ENCODE measurements around the gene NLGN1.

NLGN1 gene

DNA sequence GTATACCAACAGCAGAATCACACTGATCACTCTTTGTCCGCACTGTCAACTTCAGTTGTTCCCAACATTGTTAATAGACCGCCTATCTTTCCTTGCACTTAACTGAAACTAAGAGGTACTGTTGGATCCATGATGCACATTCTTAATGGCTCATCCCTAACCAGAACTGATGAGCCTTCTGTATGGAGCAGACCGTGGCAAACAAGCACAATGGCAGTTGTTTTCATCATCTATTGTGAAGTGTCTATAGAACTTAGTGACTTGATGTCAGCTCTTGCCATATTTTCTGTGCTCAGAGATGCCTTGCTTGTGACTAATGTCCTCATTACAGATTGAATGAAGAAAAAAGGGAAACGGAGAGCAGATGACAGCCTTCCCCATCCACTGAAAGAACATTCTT, 347.4 kb downstream of the NLGN1 start:
- ChIA-PET CTCF (no interaction called here), POLR2A (no interaction called here)
- TF ChIP-seq CTBP1 (IDR thresholded peaks at IDR 0.05; ENCODE audit: borderline replicate concordance) (no peak), FOXK2 (IDR thresholded peaks at IDR 0.05) (no peak), SP1 (IDR thresholded peaks at IDR 0.05) (no peak), BHLHE40 (IDR thresholded peaks at IDR 0.05; ENCODE audit: borderline replicate concordance) (no peak), NFRKB (IDR thresholded peaks at IDR 0.05) (no peak), ARNT (IDR thresholded peaks at IDR 0.05) (no peak), FOXA1 (IDR thresholded peaks at IDR 0.05) (no peak), LEF1 (IDR thresholded peaks at IDR 0.05; ENCODE audit: borderline replicate concordance) (no peak), HDGF (IDR thresholded peaks at IDR 0.05; ENCODE audit: borderline replicate concordance) (no peak), TARDBP (IDR thresholded peaks at IDR 0.05) (no peak), ZNF384 (IDR thresholded peaks at IDR 0.05) (no peak), SUZ12 (IDR thresholded peaks at IDR 0.05) (no peak), ELF4 (IDR thresholded peaks at IDR 0.05) (no peak), FOXM1 (IDR thresholded peaks at IDR 0.05; ENCODE audit: borderline replicate concordance) (no peak), L3MBTL2 (conservative IDR thresholded peaks at IDR 0.05) (no peak)
- TF ChIP-seq, protein P1, sequence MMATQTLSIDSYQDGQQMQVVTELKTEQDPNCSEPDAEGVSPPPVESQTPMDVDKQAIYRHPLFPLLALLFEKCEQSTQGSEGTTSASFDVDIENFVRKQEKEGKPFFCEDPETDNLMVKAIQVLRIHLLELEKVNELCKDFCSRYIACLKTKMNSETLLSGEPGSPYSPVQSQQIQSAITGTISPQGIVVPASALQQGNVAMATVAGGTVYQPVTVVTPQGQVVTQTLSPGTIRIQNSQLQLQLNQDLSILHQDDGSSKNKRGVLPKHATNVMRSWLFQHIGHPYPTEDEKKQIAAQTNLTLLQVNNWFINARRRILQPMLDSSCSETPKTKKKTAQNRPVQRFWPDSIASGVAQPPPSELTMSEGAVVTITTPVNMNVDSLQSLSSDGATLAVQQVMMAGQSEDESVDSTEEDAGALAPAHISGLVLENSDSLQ (IDR thresholded peaks at IDR 0.05) = no peak
- no peak for DNase-seq (ENCODE audit: extremely low spot score)

DNA sequence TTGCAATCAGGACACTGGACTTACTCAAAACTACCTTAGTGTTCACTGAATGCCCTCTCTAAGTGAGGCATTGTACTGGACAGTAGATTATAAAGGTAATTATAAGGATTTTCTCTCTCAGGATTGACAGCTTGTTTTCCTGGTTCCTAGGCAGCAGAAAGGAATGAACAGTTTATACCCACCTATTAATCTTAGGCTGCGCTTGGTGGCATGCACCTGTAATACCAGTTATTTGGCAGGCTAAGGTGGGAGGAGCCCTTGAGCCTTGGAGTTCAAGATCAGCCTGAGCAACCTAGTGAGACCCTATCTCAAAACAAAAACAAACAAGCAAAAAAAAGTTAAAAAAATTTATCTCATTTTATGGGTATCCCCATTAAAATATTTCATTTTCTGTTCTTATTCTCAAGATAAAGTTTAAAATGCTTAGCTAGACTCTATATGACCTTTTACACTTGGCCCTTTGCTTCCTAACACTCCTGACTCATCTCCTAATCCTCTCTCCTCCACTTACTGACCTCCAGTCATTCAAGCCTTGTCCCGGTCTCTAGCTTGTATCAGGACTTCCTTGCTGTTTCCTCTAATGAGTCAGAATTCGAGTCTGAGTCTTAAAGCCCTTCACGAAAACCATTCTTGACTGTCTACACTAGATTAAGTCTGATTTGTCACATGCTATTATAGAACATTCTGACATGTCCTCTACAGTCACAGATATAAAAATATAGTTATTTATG, 348.6 kb downstream of the NLGN1 start:
- CTCF ChIA-PET = no interaction called here
- no peak for TF ChIP-seq FOXK2 (IDR thresholded peaks at IDR 0.05)
- no peak for TF ChIP-seq NFRKB (IDR thresholded peaks at IDR 0.05)
- no peak for TF ChIP-seq CTBP1 (IDR thresholded peaks at IDR 0.05; ENCODE audit: borderline replicate concordance)
- TF ChIP-seq HDGF (IDR thresholded peaks at IDR 0.05; ENCODE audit: borderline replicate concordance) = no peak
- no peak for TF ChIP-seq ARNT (IDR thresholded peaks at IDR 0.05)
- no peak for TF ChIP-seq L3MBTL2 (conservative IDR thresholded peaks at IDR 0.05)
- TF ChIP-seq FOXM1 (IDR thresholded peaks at IDR 0.05; ENCODE audit: borderline replicate concordance) = no peak
- no peak for TF ChIP-seq FOXA1 (IDR thresholded peaks at IDR 0.05)
- no peak for TF ChIP-seq SUZ12 (IDR thresholded peaks at IDR 0.05)
- DNase-seq (ENCODE audit: extremely low spot score) = no peak
- POLR2A ChIA-PET = no interaction called here

DNA sequence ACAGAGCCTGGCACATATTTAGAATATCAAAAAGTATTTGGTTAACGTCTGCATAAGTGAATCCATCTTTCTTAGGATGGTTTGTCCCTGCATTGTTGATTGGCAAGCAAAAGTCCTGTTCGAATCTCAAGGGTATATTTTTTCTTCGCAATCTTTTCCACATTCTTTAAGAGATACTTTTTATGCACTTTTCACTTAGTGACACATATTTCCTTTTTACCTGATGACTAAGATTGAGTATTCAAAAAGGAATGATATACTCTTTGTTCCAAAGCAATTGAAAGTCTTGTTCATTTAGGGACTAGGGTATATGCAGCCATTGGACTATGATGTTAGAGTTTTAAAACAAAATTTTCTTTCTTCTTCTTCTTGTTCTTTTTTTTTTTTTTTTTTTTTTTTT, 349.9 kb downstream of the NLGN1 start:
- DNase-seq (ENCODE audit: extremely low spot score) = no peak
- ChIA-PET POLR2A (no interaction called here), CTCF (no interaction called here)
- no peak for TF ChIP-seq FOXM1 (IDR thresholded peaks at IDR 0.05; ENCODE audit: borderline replicate concordance)
- no peak for TF ChIP-seq NFRKB (IDR thresholded peaks at IDR 0.05)
- TF ChIP-seq, protein P1 (IDR thresholded peaks at IDR 0.05) = no peak
- TF ChIP-seq HDGF (IDR thresholded peaks at IDR 0.05; ENCODE audit: borderline replicate concordance) = no peak
- no peak for TF ChIP-seq BHLHE40 (IDR thresholded peaks at IDR 0.05; ENCODE audit: borderline replicate concordance)
- no peak for TF ChIP-seq SUZ12 (IDR thresholded peaks at IDR 0.05)
- TF ChIP-seq TARDBP (IDR thresholded peaks at IDR 0.05) = no peak
- no peak for TF ChIP-seq ELF4 (IDR thresholded peaks at IDR 0.05)
- TF ChIP-seq CTBP1 (IDR thresholded peaks at IDR 0.05; ENCODE audit: borderline replicate concordance) = no peak
- TF ChIP-seq ARNT (IDR thresholded peaks at IDR 0.05) = no peak
- TF ChIP-seq SP1 (IDR thresholded peaks at IDR 0.05) = no peak
- no peak for TF ChIP-seq LEF1 (IDR thresholded peaks at IDR 0.05; ENCODE audit: borderline replicate concordance)
- TF ChIP-seq FOXK2 (IDR thresholded peaks at IDR 0.05) = no peak
- no peak for TF ChIP-seq ZNF384 (IDR thresholded peaks at IDR 0.05)
- TF ChIP-seq FOXA1 (IDR thresholded peaks at IDR 0.05) = no peak
- no peak for TF ChIP-seq L3MBTL2 (conservative IDR thresholded peaks at IDR 0.05)

DNA sequence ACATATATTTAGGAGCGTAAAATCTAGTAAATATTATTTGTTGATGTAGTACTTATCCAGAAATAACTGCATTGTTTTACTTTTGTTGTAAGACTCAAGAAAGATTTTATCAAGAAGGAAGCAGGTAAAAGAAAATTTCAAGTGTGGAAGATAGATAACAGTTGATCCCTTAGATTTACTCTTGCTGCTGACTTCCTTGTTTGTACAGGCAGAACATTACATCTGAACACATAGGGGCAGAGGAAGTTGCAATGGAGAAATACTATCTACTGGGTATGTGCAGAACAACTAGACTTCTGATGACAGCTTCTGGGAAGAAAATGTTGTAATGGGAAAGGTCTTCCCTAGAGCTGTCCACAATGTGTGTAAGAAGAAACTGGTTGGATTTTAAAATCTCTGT, 350.6 kb downstream of the NLGN1 start:
- ChIA-PET POLR2A (no interaction called here), CTCF (no interaction called here)
- no peak for DNase-seq (ENCODE audit: extremely low spot score)
- TF ChIP-seq CTBP1 (IDR thresholded peaks at IDR 0.05; ENCODE audit: borderline replicate concordance) = no peak
- no peak for TF ChIP-seq TARDBP (IDR thresholded peaks at IDR 0.05)
- no peak for TF ChIP-seq ELF4 (IDR thresholded peaks at IDR 0.05)

DNA sequence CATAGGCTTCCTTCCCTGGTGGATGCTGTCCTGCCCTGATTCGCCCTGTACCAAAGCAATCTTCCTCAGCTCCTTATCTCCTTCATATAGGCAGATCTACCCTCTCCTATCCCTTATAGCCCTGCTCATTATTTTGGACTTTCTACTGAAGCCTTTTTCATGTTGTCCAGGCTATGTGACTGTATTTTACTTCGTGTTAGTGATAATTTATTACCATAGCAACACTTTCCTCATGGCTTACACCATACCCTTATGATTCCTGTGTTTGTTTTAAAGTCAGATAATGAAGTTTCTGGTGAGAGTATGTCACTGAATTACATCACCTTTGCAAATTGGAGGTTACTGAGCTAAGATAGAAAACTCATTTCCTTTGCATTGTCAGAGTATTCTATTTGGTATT, 352.6 kb downstream of the NLGN1 start:
- ChIA-PET POLR2A (no interaction called here), CTCF (interaction anchor here (0.9 kb wide), 1 partner anchor 165 kb away, joined by 3 read pairs; no protein-coding TSS in a partner anchor)
- no peak for DNase-seq (ENCODE audit: extremely low spot score)
- TF ChIP-seq SP1 (IDR thresholded peaks at IDR 0.05) (no peak), HDGF (IDR thresholded peaks at IDR 0.05; ENCODE audit: borderline replicate concordance) (no peak), BHLHE40 (IDR thresholded peaks at IDR 0.05; ENCODE audit: borderline replicate concordance) (no peak), ZNF384 (IDR thresholded peaks at IDR 0.05) (no peak), L3MBTL2 (conservative IDR thresholded peaks at IDR 0.05) (no peak), SUZ12 (IDR thresholded peaks at IDR 0.05) (no peak), ELF4 (IDR thresholded peaks at IDR 0.05) (no peak), NFRKB (IDR thresholded peaks at IDR 0.05) (no peak), ARNT (IDR thresholded peaks at IDR 0.05) (no peak), FOXM1 (IDR thresholded peaks at IDR 0.05; ENCODE audit: borderline replicate concordance) (no peak), FOXA1 (IDR thresholded peaks at IDR 0.05) (no peak), TARDBP (IDR thresholded peaks at IDR 0.05) (no peak), LEF1 (IDR thresholded peaks at IDR 0.05; ENCODE audit: borderline replicate concordance) (no peak), FOXK2 (IDR thresholded peaks at IDR 0.05) (no peak), CTBP1 (IDR thresholded peaks at IDR 0.05; ENCODE audit: borderline replicate concordance) (no peak)
- TF ChIP-seq, protein P1 (IDR thresholded peaks at IDR 0.05) = no peak

DNA sequence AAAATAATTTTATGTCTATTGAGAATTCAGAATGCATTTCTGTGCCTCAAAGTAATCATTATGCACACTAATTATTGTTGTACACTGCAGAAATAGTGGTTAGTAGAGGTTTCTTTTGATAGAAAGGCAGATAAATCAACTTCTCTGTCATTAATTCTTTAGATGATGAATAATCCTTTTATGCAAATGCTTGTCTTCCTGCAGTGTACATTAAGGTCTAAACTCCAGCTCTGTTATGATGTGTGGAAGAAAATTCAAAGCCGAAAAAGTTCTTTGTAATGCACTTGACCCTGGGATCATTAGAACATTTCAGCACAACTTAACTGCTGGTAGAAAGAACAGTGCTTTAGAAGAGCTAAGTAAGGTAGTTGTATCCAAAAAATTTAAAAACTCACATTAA, 353.0 kb downstream of the NLGN1 start:
- ChIA-PET CTCF (no interaction called here), POLR2A (no interaction called here)
- no peak for DNase-seq (ENCODE audit: extremely low spot score)
- TF ChIP-seq L3MBTL2 (conservative IDR thresholded peaks at IDR 0.05) = no peak
- no peak for TF ChIP-seq LEF1 (IDR thresholded peaks at IDR 0.05; ENCODE audit: borderline replicate concordance)
